ENCODE data around the gene BRMS1.

Gene BRMS1

GRCh38 chr11:66336234-66337102, 8.4 kb downstream of the BRMS1 start, which contains the start of gene RIN1:
TSS of gene RIN1 (minus strand) at chr11:66336434. CDS start at chr11:66336402, 32 bp downstream.
- DNase-seq: peak; percentile 60

GRCh38 chr11:66335531-66336233, 9.2 kb downstream of the BRMS1 start:
- no peak for DNase-seq

- no peak for DNase-seq
Observed at GRCh38 chr11:66334605-66335442, 10.1 kb downstream of the BRMS1 start.

GRCh38 chr11:66333896-66334604, 10.9 kb downstream of the BRMS1 start:
- no peak for DNase-seq

GRCh38 chr11:66333220-66333877, 11.6 kb downstream of the BRMS1 start:
- no peak for DNase-seq

- DNase-seq: no peak
Observed at GRCh38 chr11:66332371-66333219, 12.3 kb downstream of the BRMS1 start.

GRCh38 chr11:66331542-66332370, 13.1 kb downstream of the BRMS1 start:
- no peak for DNase-seq

GRCh38 chr11:66330931-66331330, 14.0 kb downstream of the BRMS1 start:
- no peak for DNase-seq

- DNase-seq: no peak
Observed at GRCh38 chr11:66329165-66329673, 15.7 kb downstream of the BRMS1 start.

GRCh38 chr11:66328302-66329144, 16.4 kb downstream of the BRMS1 start:
- DNase-seq: peak; percentile 70

- no peak for DNase-seq
Observed at GRCh38 chr11:66328031-66328301, 16.9 kb downstream of the BRMS1 start.

GRCh38 chr11:66327171-66328030, 17.5 kb downstream of the BRMS1 start:
- no peak for DNase-seq

GRCh38 chr11:66326261-66327111, 18.4 kb downstream of the BRMS1 start:
- no peak for DNase-seq

- no peak for DNase-seq
Observed at GRCh38 chr11:66325263-66325671, 19.6 kb downstream of the BRMS1 start.

GRCh38 chr11:66324664-66325063, 20.2 kb downstream of the BRMS1 start:
- no peak for DNase-seq

GRCh38 chr11:66323684-66324083, 21.2 kb downstream of the BRMS1 start:
- no peak for DNase-seq

Measured in stimulated activated naive CD4-positive, alpha-beta T cell treated with Interleukin-2 at 50 U/mL for 16 hours (primary cell).